HG02571 (cell line): ENCODE results near the gene ATP2C2.
"Not testable (repeated sequence)": the region's sequence is repeated elsewhere in the genome, so short reads cannot be mapped to it uniquely, and the experiment has no call there.

Experiments used
- ATAC-seq: cut with Tn5 transposase; IDR thresholded peaks from one replicate; pipeline ENCODE4 v1.9.1; 2021; ENCODE audit warnings: mild to moderate bottlenecking, moderate library complexity; ENCODE audit not compliant: unreplicated experiment

Gene ATP2C2

GRCh38 chr16:84449156-84450140, 81.1 kb downstream of the ATP2C2 start:
- no peak for ATAC-seq

GRCh38 chr16:84450176-84450865, 82.0 kb downstream of the ATP2C2 start:
- no peak for ATAC-seq

DNA sequence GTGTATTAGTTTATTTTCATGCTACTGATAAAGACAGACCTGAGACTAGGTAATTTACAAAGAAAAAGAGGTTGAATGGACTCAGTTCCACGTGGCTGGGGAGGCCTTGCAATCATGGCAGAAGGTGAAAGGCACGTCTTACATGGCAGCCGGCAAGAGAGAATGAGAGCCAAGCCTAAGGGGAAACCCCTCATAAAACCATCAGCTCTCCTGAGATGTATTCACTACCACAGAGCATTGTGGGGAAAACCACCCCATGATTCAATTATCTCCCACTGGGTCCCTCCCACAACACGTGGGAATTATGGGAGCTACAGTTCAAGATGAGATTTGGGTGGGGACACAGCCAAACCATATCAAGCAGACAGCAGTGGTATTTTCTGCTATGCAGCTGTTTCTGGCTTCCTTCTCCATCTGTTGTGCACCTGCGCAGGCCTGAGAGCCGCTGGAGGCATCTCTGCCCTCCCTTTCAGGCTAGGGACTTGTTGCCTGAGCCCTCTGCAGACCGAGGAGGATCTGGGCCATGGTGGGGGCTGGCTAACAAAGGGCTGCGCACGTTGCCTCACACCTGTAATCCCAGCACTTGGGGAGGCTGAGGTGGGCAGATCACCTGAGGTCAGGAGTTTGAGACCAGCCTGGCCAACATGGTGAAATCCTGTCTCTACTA, 82.8 kb downstream of the ATP2C2 start:
- not testable (repeated sequence) for ATAC-seq

DNA sequence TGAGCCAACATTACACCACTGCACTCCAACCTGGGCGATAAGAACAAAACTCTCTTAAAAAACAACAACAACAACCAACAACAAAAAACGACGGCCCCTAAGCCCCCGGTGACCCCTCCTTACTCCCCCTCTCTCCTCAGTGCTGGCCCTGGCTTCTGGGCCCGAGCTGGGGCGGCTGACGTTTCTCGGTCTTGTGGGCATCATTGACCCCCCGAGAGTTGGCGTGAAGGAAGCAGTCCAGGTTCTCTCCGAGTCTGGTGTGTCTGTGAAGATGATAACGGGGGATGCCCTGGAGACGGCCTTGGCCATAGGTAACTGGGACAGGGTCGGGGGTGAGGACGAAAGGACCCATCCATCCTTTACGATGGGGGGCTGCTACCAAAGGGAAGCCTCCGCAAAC, 83.4 kb downstream of the ATP2C2 start:
- ATAC-seq = no peak

DNA sequence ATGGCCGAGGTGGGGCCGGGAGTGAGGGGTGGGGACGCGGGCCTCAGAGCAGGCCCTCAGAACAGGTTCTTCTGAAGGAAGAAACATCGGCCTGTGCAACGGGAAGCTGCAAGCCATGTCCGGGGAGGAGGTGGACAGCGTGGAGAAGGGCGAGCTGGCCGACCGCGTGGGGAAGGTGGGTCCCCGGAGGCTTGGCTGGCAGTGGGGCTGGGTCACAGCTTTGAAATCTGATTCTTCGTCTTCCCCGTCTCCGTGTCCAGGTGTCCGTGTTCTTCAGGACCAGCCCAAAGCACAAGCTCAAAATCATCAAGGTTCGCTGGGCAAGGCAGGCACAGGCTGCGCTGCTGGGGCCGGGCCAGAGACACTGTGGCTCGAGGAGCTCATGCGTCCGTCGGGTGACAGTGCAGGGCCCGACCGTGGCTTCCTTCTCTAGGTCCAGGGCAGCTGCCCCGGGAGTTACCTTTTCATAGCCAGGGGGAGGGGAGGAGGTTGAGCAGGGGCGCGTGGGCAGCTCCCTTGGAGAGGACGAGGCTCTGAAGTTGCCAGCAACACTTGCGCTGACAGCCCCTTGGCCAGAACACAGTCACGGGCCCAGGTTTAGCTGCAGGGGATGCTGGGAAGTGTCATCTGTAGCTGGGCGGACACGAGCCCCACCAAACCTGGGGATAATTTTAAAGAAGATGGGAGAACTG, 84.9 kb downstream of the ATP2C2 start:
- ATAC-seq = no peak

DNA sequence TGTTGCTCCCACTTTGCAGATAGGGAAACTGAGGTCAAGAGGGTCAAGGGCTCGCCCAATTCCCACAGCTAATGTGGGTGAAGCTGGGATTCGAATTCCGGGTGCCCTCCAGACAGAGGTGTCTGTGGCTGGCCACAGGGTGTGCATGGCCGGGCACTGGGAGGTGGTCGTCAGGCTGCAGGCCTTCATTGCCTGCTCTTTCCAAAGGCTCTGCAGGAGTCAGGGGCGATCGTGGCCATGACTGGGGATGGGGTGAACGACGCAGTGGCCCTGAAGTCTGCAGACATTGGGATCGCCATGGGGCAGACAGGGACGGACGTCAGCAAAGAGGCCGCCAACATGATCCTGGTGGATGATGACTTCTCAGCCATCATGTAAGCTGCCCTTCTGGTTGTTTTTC, 86.3 kb downstream of the ATP2C2 start:
- no peak for ATAC-seq

GRCh38 chr16:84455031-84455430, 86.7 kb downstream of the ATP2C2 start:
- no peak for ATAC-seq

DNA sequence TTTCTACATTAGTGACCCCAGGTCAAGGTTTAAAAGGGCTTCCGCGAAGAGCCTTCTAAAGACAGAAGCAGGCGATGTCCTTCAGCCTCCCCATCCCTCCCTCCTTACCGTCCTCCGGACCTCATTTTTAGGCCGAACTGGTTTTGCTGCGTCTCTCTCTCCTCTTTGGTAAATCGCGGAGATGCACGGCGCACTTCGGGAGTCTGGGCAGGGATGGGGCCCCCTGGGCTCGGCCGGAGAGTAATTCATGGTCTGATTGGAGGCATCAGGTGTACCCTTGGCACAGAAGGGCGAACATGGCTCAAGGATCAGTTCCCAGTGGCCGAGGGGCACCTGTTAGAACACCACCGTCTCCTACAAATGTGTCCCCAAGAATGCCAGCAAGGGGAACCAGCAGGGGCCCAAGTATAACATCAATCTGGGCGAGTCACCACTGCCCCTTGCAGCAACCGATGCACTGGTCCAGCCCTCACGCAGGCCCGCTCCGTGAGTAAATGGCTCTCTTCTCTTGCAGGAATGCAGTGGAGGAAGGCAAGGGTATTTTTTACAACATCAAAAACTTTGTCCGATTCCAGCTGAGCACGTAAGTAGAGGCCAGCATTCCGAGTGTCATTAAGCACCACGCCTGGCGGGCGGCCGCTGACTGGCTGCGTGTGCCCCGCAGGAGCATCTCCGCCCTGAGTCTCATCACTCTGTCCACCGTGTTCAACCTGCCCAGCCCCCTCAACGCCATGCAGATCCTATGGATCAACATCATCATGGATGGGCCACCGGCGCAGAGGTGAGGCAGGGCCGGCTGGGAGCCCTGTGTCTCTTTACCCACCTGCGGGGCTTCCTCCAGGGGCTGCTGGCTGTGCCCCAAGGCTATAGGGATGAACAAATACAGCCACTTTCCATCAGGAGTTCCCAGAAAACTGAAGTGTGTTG, 90.5 kb downstream of the ATP2C2 start:
- ATAC-seq = no peak

GRCh38 chr16:84459533-84459894, 91.2 kb downstream of the ATP2C2 start:
- ATAC-seq = no peak

- no peak for ATAC-seq
These were observed 91.6 kb downstream of the ATP2C2 start for GRCh38 chr16:84459941-84460405.

DNA sequence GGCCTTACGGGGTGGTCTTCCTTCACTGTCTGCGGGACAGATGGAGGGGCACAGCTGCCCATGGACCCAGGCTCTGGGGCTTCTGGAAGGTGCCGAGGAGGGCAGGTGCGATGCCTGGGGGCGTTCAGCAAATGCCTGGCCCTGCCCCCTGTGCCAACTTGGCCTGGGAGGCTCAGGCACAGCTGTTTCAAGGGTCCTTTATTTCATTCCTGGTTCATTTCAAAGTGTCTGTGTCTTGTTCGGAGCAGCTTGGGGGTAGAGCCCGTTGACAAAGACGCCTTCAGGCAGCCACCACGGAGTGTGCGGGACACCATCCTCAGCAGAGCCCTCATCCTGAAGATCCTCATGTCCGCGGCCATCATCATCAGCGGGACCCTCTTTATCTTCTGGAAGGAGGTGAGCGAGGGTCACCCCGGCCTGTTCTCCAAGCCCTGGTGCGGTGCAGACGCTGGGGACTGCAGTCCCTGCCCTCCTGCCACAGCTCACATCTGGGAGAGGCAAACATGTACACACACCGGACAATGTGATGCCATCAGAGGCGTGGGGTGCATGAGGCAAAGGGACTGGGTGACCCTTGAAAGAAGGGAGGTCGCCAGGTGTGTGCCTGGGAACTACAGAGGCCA, 92.2 kb downstream of the ATP2C2 start:
- ATAC-seq = no peak

DNA sequence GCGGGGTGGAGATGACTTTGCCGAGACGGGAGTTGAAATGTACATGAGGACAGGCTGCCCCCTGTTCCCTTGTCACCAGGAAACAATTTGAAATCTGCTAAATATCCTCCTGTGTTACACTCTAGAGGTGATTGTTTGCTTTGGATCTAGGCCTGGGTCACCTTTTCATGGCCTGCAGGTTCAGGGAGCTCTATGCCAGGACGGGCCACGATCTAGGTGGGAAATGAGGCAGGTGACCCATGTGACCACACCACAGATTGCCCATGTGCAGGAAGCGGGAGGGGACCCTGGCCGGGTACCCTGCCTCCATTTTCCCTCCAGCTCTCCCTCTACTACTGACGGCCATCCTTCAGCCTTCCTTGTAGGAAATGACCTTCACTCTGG, 92.7 kb downstream of the ATP2C2 start:
- no peak for ATAC-seq

- ATAC-seq = no peak
These were observed 93.3 kb downstream of the ATP2C2 start for GRCh38 chr16:84461413-84462295.

- ATAC-seq = no peak
These were observed 94.2 kb downstream of the ATP2C2 start for GRCh38 chr16:84462296-84463210.

DNA sequence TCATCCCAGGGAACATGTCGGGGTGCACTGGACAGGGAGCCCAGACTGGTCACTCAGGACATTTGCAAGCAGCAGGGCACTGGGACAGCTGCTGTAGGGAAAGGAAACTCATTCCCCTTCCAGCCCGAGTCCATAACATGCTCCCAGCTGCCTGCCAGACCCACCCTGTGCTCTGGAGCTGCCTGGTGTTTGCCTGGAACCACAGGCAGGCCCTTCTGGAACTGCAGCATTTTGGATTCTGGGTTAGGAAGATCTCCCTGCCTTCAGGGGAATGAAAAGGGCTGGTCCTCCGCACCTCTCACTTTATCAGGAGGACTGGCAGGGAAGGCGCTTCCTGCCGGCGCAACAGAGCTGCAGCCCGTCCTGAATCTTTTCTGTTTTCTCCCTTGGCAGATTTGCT, 94.9 kb downstream of the ATP2C2 start:
- ATAC-seq = no peak

GRCh38 chr16:84464116-84464515, 95.8 kb downstream of the ATP2C2 start:
- no peak for ATAC-seq

- no peak for ATAC-seq
These were observed 96.8 kb downstream of the ATP2C2 start for GRCh38 chr16:84465154-84465553.
